ENCODE results near the gene NUP54.

The NUP54 gene

GRCh38 chr4:76067652-76068286, 80.4 kb downstream of the NUP54 start:
- DNase-seq (ENCODE audit: low read depth in 2 of 2) = peak; percentile 34 to 49

GRCh38 chr4:76066546-76066945, 81.7 kb downstream of the NUP54 start:
- DNase-seq (ENCODE audit: low read depth in 2 of 2) = no peak
